Thoracic aorta endothelial cell (primary cell): ENCODE data around the gene SIGLEC6. TPM values are rescaled to one million over a fixed set of nuclear protein-coding genes. Genes with fewer than 3 reads are reported as not detected.

Experiments
- small RNA-seq: library from RNA; depleted of rRNA; stranded (forward); fragments of <200 nt; gene quantifications from one replicate; pipeline ENCODE3, GENCODE V24; 2012
- total RNA-seq: library from RNA; depleted of rRNA; stranded (reverse); fragments of >200 nt; gene quantifications from 2 replicates; pipeline ENCODE4 v1.2.3, GENCODE V29; 2012

SIGLEC6 gene
- not detected in 2 replicates for total RNA-seq

DNA sequence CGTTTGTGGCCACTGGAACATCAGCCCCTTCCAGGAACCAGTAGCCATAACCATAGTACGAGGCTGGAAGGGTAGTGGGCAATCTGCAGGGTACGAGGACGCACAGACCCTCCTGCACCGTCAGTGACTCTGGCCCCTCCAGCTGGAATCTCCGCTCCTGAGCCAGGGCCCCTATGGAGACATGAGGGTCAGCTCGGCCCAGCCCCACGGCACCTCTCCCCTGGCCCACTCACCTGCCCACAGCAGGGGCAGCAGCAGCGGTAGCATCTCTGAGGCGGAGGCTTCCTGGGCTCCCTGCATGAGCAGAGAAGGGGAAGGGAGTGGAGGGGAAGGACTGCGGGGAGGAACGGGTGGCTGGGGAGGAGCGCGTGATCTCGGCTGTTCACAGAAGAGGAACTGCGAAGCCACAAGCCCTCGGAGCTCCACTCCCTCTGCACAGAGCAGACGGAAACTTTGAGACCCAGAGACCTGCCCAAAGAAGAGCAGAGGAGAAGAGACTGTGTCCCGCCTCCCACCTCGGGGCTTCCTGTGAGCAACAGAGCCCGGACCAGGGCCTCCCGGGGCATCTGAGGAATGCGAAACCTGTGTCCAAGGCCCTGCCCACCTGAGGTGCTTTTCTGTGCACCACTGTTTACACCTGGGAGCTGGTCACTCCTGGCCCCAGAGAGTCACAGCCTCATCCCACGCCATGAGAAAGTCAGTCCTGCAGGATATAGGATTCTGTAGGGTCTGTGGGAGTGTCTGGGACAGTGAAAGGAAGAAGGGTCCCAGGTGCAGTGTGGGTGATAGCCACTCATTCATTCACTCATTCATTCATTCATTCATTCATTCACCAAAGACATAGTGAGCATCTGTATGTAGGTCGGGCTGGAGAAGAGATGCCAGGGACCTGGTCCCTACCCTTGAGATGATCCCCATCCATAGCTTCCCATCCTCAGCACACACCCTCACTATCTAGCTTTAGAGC is at the start of gene SIGLEC6:
Gene SIGLEC6, minus strand, starts transcription at position 322 of the 967 bp plus-strand sequence. Its CDS starts 22 bp downstream, at position 300.

DNA sequence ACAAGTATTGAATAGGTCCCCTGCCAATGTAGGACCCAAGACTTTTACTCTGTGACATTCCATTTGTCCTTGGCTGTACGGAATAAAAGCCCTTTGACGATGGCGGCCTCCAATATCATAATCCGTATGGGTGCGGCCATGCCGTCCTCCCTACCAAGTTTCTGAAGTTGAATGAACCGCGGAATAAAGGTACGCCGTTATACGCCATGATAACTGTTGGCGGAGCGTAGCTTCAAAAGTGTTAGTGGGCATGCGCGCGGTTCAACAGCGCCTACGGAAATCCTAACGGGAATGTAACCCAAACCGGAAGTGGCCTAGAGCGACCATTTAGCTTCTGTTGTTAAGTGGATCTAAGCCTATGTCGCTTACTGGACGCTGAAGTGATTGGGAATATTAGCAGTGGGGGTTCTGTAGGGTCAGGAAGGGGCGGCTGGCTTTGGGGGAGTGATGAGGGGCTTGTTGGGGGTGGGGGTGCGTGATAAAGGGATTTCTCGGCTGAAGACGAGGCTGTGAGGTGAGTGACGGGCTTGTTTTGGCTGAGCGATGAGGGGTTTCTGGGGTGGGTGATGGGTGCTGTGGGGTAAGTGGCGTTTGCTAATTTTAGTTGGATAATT is 39.6 kb upstream of the SIGLEC6 start, which contains the start of gene ZNF175:
Gene ZNF175, plus strand, starts transcription at position 322 of the 614 bp plus-strand sequence. CDS start 2,047 bp downstream, outside the sequence.

DNA sequence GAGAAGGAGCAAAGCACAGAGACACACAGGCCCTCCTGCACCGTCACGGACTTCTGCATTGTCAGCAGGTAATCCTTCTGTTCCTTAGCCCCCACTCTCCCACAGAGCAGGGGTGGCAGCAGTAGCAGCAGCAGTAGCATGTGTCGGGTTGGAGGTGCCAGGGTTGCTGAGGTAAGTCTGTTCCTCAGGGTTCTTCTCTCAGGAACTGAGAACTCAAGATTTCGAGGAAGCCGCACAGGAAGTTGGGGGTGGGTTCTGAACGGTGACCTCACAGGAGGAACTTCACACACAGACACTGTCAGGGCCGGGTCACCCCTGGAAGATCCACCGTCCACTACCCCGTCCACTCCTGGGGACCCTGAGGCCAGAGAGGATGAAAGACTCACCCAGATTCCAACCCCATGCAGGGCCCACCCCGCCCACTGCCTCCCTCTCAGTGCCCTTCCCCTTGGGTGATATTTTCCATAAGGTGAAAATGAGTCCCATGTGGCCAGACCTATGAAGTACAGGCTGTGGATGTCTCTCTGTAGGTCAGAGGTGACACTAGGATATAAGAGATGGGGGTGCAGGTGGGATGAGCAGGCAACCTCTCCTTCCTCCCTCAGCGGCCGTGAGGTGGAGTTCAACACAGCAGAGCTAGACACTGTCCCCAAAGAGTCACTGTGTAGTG is 29.7 kb downstream of the SIGLEC6 start, which contains the start of gene SIGLEC12:
Gene SIGLEC12, minus strand, starts transcription at position 207 of the 670 bp plus-strand sequence. Its CDS starts 67 bp downstream, at position 140.

DNA sequence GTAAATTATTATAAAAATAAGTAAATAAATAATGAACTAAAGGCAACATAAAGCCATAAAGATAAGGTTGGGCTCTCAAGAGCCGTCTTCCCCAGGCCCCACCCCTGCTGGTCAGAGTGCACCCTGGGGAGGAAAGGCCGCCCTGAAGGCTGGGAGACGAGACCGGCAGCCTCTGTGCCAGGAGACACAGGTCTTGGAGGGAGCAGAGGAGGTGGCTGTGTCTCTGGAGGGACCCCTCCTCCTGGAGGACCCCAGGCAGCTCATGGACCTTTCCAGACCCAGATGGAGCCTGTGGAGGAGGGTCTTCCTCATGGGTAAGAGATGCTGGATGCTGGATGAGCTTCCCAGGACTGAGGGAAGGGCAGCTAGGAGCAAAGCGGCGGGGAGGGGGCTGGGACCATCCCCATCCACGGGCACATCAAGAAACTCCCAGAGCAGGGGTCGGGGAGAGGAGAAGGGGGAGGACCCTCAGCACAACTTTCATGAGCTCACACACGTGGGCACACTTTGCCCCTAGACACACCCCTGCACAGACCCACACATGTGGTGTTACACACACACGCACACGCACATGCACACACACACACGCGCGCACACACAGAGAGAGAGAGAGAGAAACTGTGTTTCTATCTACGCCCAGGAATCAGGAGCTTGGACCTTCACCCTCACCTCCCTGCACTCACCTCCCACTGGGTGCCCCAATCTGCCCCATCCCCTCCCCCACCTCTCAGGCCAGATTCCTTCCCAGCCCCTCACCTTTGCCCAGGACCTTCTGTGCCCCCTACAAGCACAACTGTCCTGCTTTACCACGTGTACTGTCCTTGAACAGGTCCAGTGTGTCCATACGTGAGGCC is 52.9 kb downstream of the SIGLEC6 start, which contains the start of gene CEACAM18:
Gene CEACAM18, plus strand, starts transcription at position 159 of the 854 bp plus-strand sequence.

Small RNA genes lying within 50 kb of the gene (small RNA-seq; reads per million reads assigned to genes)
- gene AC020914.3: not detected

Other genes starting within 250 kb of the SIGLEC6 start
- gene IGLON5, start 220.0 kb downstream of the SIGLEC6 start, total RNA-seq: not detected in 2 replicates
- gene VSIG10L, start 189.5 kb downstream of the SIGLEC6 start, total RNA-seq: 0.27 and 0.29 TPM in 2 replicates
- 47.1 and 71.4 TPM in 2 replicates for gene ETFB, start 165.3 kb downstream of the SIGLEC6 start, total RNA-seq
- not detected in 2 replicates for gene CLDND2, start 162.7 kb downstream of the SIGLEC6 start, total RNA-seq
- not detected in 2 replicates for gene NKG7, start 159.0 kb downstream of the SIGLEC6 start, total RNA-seq
- gene LIM2, start 143.7 kb downstream of the SIGLEC6 start, total RNA-seq: not detected in 2 replicates
- gene C19orf84, start 141.1 kb downstream of the SIGLEC6 start, total RNA-seq: not detected in 2 replicates
- not detected in 2 replicates for gene SIGLEC10, start 114.0 kb downstream of the SIGLEC6 start, total RNA-seq
- not detected in 2 replicates for gene SIGLEC8, start 73.2 kb downstream of the SIGLEC6 start, total RNA-seq
- gene CEACAM18, start 53.1 kb downstream of the SIGLEC6 start, total RNA-seq: not detected in 2 replicates
- gene SIGLEC12, start 29.9 kb downstream of the SIGLEC6 start, total RNA-seq: not detected in 2 replicates
- gene ZNF175, start 39.6 kb upstream of the SIGLEC6 start, total RNA-seq: 9.6 and 14.4 TPM in 2 replicates
- not detected in 2 replicates for gene SIGLEC5, start 98.7 kb upstream of the SIGLEC6 start, total RNA-seq
- 0.14 TPM in 1 of 2 replicates, not detected in the other for gene SIGLEC14, start 115.2 kb upstream of the SIGLEC6 start, total RNA-seq
- gene SPACA6, start 161.7 kb upstream of the SIGLEC6 start, total RNA-seq: 7.0 and 8.0 TPM in 2 replicates
- not detected in 2 replicates for gene HAS1, start 192.3 kb upstream of the SIGLEC6 start, total RNA-seq
- gene FPR1, start 220.2 kb upstream of the SIGLEC6 start, total RNA-seq: not detected in 2 replicates
- gene FPR2, start 229.5 kb upstream of the SIGLEC6 start, total RNA-seq: not detected in 2 replicates